Measurements from ENCODE around the gene PDE8B.

GRCh38 chr5:77167063-77167462, 43.4 kb upstream of the PDE8B start:
- TF ChIP-seq POLR2AphosphoS5 (IDR thresholded peaks at IDR 0.05; ENCODE audit: low read depth, low read length) (no peak), POLR2A (IDR thresholded peaks at IDR 0.05; ENCODE audit: low read depth, low read length) (no peak), TAF1 (IDR thresholded peaks at IDR 0.05; ENCODE audit: low read depth, low read length) (no peak), SPI1 (IDR thresholded peaks at IDR 0.05; ENCODE audit: low read depth, low read length) (no peak)

All from GM12891 (cell line).